HepG2 (cell line): ENCODE results near the gene SNRPB2.

Experiments used
- CEBPB ChIP-seq: IDR thresholded peaks from 2 replicates; pipeline ENCODE4 v1.6.1; 2011; ENCODE audit warnings: low read depth, low read length, improper control_type of control experiment, borderline replicate concordance
- GABPA ChIP-seq, 2 experiments: IDR thresholded peaks; 2 replicates each; pipeline ENCODE4 v1.6.1; 2011 to 2016; ENCODE audit warnings: low read depth in 2 of 2, low read length in 1 of 2, missing biosample characterization in 1 of 2, missing genetic modification characterization in 1 of 2
- HNF4G ChIP-seq, 2 experiments: sonication (generic) in 1 of 2; formaldehyde crosslinking in 1 of 2; IDR thresholded peaks; 2 replicates each; pipeline versions ENCODE4 v1.4.0 to v1.6.1; 2011 to 2020; ENCODE audit warnings: borderline replicate concordance in 2 of 2, low read depth in 2 of 2, mild to moderate bottlenecking in 2 of 2, low read length in 1 of 2, missing genetic modification reagents in 1 of 2, moderate library complexity in 1 of 2
- POLR2AphosphoS5 ChIP-seq: IDR thresholded peaks from 2 replicates; pipeline ENCODE4 v1.6.1; 2012; ENCODE audit warnings: low read depth, low read length

DNA sequence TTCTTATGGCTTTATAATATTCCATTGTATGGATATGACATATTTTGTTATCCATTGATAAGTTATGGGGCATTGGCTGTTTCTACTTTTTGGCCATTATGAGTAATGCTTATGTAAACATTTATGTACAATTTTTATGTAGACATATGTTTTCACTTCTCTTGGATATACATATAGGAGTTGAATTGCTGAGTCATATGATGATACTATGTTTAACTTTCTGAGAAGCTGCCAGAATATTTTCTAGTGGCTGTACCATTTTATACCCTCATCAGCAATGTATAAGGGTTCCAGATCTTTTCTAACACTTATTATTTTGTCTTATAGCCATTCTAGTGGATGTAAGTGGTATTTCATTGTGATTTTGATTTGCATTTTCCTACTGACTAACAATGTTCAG, 41.4 kb downstream of the SNRPB2 start:
- TF ChIP-seq HNF4G (IDR thresholded peaks at IDR 0.05; ENCODE audit: borderline replicate concordance, low read depth, low read length): no peak
- TF ChIP-seq HNF4G (CRISPR knock-in tag; IDR thresholded peaks at IDR 0.05; ENCODE audit: borderline replicate concordance, low read depth): no peak
- TF ChIP-seq POLR2AphosphoS5: no peak
- TF ChIP-seq CEBPB: no peak
- no peak for TF ChIP-seq GABPA (IDR thresholded peaks at IDR 0.05; ENCODE audit: low read depth, low read length)
- no peak for TF ChIP-seq GABPA (CRISPR knock-in tag; IDR thresholded peaks at IDR 0.05; ENCODE audit: low read depth)
